ENCODE results near the gene ZDHHC21. TPM values are rescaled to one million over a fixed set of nuclear protein-coding genes. Genes with fewer than 3 reads are reported as not detected.

ZDHHC21 gene
- total RNA-seq, 1 experiment from 2014 or later: 3.4 TPM

- POLR2A ChIA-PET: no interaction called here
- no peak for TF ChIP-seq POLR2AphosphoS5 (IDR thresholded peaks at IDR 0.05; ENCODE audit: low read depth, low read length)
- TF ChIP-seq SIN3A (IDR thresholded peaks at IDR 0.05; ENCODE audit: borderline replicate concordance, insufficient read depth, low read depth, low read length): no peak
- TF ChIP-seq, protein P1, sequence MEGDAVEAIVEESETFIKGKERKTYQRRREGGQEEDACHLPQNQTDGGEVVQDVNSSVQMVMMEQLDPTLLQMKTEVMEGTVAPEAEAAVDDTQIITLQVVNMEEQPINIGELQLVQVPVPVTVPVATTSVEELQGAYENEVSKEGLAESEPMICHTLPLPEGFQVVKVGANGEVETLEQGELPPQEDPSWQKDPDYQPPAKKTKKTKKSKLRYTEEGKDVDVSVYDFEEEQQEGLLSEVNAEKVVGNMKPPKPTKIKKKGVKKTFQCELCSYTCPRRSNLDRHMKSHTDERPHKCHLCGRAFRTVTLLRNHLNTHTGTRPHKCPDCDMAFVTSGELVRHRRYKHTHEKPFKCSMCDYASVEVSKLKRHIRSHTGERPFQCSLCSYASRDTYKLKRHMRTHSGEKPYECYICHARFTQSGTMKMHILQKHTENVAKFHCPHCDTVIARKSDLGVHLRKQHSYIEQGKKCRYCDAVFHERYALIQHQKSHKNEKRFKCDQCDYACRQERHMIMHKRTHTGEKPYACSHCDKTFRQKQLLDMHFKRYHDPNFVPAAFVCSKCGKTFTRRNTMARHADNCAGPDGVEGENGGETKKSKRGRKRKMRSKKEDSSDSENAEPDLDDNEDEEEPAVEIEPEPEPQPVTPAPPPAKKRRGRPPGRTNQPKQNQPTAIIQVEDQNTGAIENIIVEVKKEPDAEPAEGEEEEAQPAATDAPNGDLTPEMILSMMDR (IDR thresholded peaks at IDR 0.05): no peak
- no peak for TF ChIP-seq REST (IDR thresholded peaks at IDR 0.05; ENCODE audit: insufficient read depth in 1 of 2, low read depth in 2 of 2, low read length in 1 of 2)
- no peak for TF ChIP-seq TCF7L2 (IDR thresholded peaks at IDR 0.05; ENCODE audit: low read depth, low read length)
- ATAC-seq (no peak), DNase-seq (ENCODE audit: low read depth, low spot score) (no peak)
- intact Hi-C loops (cut with micrococcal nuclease; ENCODE audit: unreplicated experiment): no loop called here
- H3K27ac ChIP-seq (ENCODE audit: low read length): no peak overlapping the region
- no peaks in the 10 kb centered on the region for H3K36me3 ChIP-seq (ENCODE audit: control insufficient read depth, insufficient read depth, low read length)
- no peak overlapping the region for H3K4me3 ChIP-seq (ENCODE audit: low read depth in 2 of 2, low read length in 2 of 2)
- no peaks in the 10 kb centered on the region for H3K4me1 ChIP-seq (ENCODE audit: control insufficient read depth, insufficient read depth, low read length)
- H3K9me3 ChIP-seq (ENCODE audit: control insufficient read depth, insufficient read depth, low read depth, low read length): no peaks in the 10 kb centered on the region
- CTCF ChIA-PET: no interaction called here
- in situ Hi-C loops (cut with HindIII; ENCODE audit: low pct_unique_long_range_greater_than_20kb, low sequenced_read_pairs): no loop called here
- no TSS peak for BruUV-seq (replicated peaks)
- H3K27me3 ChIP-seq (ENCODE audit: control insufficient read depth, insufficient read depth, low read length): no peaks in the 10 kb centered on the region
Observed at GRCh38 chr9:14563902-14564624, 129.2 kb downstream of the ZDHHC21 start.

DNA sequence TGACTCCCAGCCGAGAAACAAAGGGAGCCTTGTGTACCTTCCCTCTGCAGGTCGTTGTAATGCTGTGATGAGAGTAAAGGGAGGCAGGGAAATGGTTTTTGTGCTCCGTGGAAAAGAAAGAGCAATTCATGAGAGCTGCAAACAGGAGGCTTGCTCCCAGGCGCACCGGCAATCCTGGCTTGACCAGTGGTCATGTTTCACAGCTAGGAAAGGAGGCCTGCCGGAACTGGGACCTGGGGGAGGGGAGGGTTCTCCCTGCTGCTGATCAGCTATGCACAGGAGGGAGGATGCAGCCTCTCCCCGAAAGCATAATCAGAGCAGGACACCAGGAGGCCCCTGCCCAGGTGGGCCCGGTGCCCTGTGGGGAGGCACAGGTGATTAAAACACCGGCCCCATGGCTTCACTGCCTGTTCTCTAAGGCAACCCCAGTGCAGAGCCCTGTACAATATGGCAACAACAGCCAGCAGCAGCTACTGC is 131.3 kb downstream of the ZDHHC21 start:
- BruUV-seq (replicated peaks): no TSS peak
- TF ChIP-seq, protein P1 (IDR thresholded peaks at IDR 0.05): no peak
- TF ChIP-seq REST (IDR thresholded peaks at IDR 0.05; ENCODE audit: insufficient read depth in 1 of 2, low read depth in 2 of 2, low read length in 1 of 2) (no peak), SIN3A (IDR thresholded peaks at IDR 0.05; ENCODE audit: borderline replicate concordance, insufficient read depth, low read depth, low read length) (no peak), TCF7L2 (IDR thresholded peaks at IDR 0.05; ENCODE audit: low read depth, low read length) (no peak), POLR2AphosphoS5 (IDR thresholded peaks at IDR 0.05; ENCODE audit: low read depth, low read length) (no peak)
- DNase-seq (ENCODE audit: low read depth, low spot score) (no peak), ATAC-seq (no peak)
- no peak overlapping the region for H3K27ac ChIP-seq (ENCODE audit: low read length)
- H3K36me3 ChIP-seq (ENCODE audit: control insufficient read depth, insufficient read depth, low read length): no peaks in the 10 kb centered on the region
- H3K4me1 ChIP-seq (ENCODE audit: control insufficient read depth, insufficient read depth, low read length): no peaks in the 10 kb centered on the region
- in situ Hi-C loops (cut with HindIII; ENCODE audit: low pct_unique_long_range_greater_than_20kb, low sequenced_read_pairs) (no loop called here), intact Hi-C loops (cut with micrococcal nuclease; ENCODE audit: unreplicated experiment) (no loop called here)
- no peaks in the 10 kb centered on the region for H3K27me3 ChIP-seq (ENCODE audit: control insufficient read depth, insufficient read depth, low read length)
- no peaks in the 10 kb centered on the region for H3K9me3 ChIP-seq (ENCODE audit: control insufficient read depth, insufficient read depth, low read depth, low read length)
- ChIA-PET POLR2A (no interaction called here), CTCF (no interaction called here)
- no peak overlapping the region for H3K4me3 ChIP-seq (ENCODE audit: low read depth in 2 of 2, low read length in 2 of 2)

All from Panc1 (cell line).